GM18861 (cell line): ENCODE results near the gene FBXO22.
"Not testable (repeated sequence)": the region's sequence is repeated elsewhere in the genome, so short reads cannot be mapped to it uniquely, and the experiment has no call there.

Experiments
- ATAC-seq: cut with Tn5 transposase; IDR thresholded peaks from one replicate; pipeline ENCODE4 v1.9.1; 2021; ENCODE audit not compliant: unreplicated experiment

Gene FBXO22

DNA sequence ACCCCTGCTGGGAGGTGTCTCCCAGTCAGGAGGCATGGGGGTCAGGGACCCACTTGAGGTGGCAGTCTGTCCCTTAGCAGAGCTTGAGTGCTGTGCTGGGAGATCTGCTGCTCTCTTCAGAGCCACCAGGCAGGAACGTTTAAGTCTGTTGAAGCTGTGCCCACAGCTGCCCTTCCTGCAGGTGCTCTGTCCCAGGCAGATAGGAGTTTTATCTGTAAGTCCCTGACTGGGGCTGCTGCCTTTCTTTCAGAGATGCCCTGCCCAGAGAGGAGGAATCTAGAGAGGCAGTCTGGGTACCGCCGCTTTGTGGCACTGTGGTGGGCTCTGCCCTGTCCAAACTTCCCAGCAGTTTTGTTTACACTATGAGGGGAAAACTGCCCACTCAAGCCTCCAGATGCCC, 73.1 kb downstream of the FBXO22 start:
- not testable (repeated sequence) for ATAC-seq

DNA sequence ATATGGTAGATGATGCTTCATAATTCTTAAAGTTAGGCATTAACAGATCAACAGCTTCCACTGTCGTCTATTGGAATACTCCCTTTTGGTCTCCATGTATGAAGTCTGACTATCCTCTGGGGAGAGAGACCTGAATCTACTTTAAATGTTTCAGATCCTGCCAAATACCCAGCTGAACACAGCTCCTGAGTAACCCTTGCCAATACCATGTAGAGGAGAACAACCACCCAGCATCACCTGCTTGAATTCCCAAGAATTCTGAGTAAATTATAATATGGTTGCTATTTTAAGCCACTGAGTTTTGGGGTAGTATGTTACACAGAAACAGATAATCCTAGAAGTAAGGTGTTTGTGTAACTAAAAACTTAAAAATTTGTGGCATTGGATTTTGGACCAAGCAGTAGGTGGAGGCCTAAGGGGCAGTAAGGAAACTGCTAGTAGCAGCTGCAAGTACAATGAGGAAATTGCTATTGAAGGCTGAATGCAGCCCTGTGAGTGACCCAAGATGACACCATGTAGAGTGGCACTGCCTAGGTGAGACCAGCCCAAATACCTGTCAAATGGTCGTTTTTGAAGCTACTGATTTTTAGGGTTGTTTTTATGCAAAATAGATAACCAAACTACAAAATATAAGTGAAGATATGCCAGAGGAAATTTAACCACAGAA, 77.6 kb downstream of the FBXO22 start:
- no peak for ATAC-seq

DNA sequence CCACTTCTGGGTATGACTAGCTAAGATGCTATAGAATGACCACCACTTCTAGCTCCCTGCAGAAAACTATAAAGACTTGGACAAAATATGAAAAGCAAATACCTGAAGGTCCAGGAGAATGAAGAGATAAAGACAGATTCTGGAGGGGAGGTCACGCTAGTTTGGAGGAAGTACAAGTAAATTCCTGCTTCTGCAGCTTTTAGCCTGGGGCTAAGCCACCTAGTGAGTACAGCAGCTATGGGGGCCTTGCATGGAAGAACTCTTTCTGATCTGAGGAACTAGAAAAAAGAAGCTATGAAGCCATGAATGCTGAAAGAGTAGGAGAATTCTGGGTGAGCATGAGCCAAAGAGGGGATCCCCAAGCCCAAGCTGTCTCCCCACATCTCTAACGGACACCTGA, 78.8 kb downstream of the FBXO22 start:
- no peak for ATAC-seq

DNA sequence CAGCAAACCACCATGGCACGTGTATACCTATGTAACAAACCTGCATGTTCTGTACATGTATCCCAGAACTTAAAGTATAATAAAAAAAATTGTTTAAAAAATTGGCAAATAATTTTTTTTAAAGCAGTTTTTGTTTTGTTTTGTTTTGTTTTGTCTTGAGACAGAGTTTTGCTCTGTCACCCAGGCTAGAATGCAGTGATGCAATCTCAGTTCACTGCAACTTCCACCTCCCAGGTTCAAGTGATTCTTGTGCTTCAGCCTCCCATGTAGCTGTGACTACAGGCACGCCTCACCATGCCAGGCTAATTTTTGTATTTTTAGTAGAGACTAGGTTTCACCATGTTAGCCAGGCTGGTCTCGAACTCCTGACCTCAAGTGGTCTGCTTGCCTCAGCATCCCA, 81.0 kb downstream of the FBXO22 start:
- ATAC-seq, result not testable (repeated sequence)

DNA sequence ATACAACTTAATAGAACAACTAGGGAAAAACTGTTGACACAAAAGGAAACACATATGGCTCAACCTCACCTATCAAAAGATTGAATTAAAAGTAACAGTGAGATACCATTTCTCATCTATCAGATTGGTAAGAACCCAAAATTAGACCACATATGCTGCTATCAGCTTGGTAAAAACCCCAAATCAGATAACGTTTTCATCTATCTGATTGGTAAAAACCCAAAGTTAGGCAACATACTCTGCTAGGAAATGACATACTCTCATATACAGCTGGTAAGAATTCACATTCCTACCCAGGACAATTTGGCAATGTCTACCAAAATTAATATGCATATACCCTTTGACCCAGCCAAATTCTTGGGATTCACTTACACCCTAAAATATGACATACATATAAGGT, 82.3 kb downstream of the FBXO22 start:
- no peak for ATAC-seq

DNA sequence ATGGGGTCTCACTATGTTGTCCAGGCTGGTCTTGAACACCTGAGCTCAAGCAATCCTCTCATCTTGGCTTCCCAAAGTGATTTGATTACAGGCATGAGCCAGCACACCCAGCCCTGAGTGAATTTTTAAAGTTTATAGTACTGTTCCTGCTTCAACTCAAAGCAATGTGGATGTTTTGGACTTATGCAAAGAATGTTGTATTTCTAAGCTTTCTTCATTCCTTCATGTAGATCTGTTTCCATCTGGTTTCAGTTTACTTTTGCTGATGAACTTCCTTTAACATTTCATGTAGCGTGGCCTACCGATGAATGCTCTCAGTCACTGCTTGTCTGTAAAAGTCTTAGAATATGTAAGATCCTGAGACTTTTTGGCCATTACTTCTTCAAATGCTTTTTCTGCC, 85.4 kb downstream of the FBXO22 start:
- ATAC-seq, result no peak

DNA sequence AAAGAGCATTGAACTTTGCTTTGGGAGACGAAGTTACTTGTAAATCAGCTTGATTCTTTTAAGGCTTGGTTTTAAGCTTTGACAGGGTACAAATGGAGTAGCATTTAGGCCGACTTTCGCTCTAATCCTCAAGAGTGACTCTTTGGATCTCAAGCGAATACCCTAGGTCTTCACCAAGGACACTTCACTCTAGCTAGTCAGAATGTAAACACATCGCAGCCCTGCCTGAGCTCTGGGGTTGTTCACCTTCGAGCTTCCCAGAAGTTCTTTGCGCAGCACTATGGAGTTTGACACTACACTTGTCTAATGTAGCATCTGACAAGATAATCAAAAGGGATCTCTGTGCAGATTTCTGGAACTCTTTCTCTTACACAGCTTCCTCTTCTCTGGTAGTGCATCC, 86.2 kb downstream of the FBXO22 start:
- ATAC-seq, result no peak
